ENCODE data around the gene TOPAZ1. TPM values are rescaled to one million over a fixed set of nuclear protein-coding genes. Genes with fewer than 3 reads are reported as not detected.

The TOPAZ1 gene
- total and polyA plus RNA-seq, 2 of the 13 experiments (the other 11 are each of a cell fraction or from before 2014, with no cell fraction given), result not detected

DNA sequence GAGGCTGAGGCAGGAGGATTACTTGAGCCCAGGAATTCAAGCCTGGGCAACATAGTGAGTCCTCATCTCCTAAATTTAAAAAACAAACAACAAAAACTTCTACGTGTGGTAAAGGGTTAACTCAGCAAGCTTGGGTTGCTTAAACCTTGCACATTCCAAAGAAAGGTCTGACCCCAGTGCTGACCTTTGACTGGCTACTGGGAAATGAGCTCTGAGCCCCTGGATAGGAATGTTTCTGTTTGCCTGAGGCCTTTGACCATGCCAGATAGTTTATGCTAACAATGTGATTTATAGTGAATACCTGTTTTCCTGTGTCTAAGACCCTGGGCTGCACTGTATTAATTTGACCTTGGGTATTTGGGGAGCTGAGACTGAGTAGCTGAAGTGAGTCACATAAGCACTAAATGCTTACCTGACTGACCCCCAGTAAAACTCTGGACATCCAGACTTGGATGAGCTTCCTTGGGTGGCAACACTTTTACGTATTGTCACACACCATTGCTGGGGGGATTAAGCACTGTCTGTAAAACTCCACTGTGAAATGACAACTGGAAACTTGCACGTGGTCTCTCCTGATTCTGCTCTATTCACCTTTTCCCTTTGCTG is 117.6 kb downstream of the TOPAZ1 start (continued):
- TF ChIP-seq NR2C2 (CRISPR knock-in tag; IDR thresholded peaks at IDR 0.05; ENCODE audit: borderline replicate concordance) (peak; percentile 88), ZNF766 (CRISPR knock-in tag; IDR thresholded peaks at IDR 0.05; ENCODE audit: borderline replicate concordance) (peak; percentile 60; the same call in 1 of the 2 replicates), CREM (IDR thresholded peaks at IDR 0.05) (peak; percentile 82), CREM (CRISPR knock-in tag; IDR thresholded peaks at IDR 0.05) (no peak), NAIF1 (CRISPR knock-in tag; IDR thresholded peaks at IDR 0.05; ENCODE audit: borderline replicate concordance) (peak; percentile 47; the same call in 1 of the 2 replicates), SIX1 (CRISPR knock-in tag; IDR thresholded peaks at IDR 0.05; ENCODE audit: borderline replicate concordance) (peak; percentile 21; the same call in 1 of the 2 replicates), RXRB (CRISPR knock-in tag; IDR thresholded peaks at IDR 0.05; ENCODE audit: borderline replicate concordance) (peak; percentile 95), RFX1 (IDR thresholded peaks at IDR 0.05) (no peak), ZC3H4 (CRISPR knock-in tag; IDR thresholded peaks at IDR 0.05; ENCODE audit: borderline replicate concordance) (no peak), SIN3A (IDR thresholded peaks at IDR 0.05; ENCODE audit: borderline replicate concordance, low read depth, low read length) (0 out of 2 replicates have a peak, but pooled peaks have one; percentile 64), NR2F1 (CRISPR knock-in tag; IDR thresholded peaks at IDR 0.05) (peak; percentile 98 to 99), HHEX (CRISPR knock-in tag; IDR thresholded peaks at IDR 0.05) (peak; percentile 15; the same call in 1 of the 2 replicates), ZNF878 (CRISPR knock-in tag; IDR thresholded peaks at IDR 0.05) (0 out of 2 replicates have a peak, but pooled peaks have one; percentile 68), TBP (CRISPR knock-in tag; IDR thresholded peaks at IDR 0.05) (no peak), ZNF121 (CRISPR knock-in tag; IDR thresholded peaks at IDR 0.05) (peak; percentile 94), ZNF709 (CRISPR knock-in tag; IDR thresholded peaks at IDR 0.05) (0 out of 2 replicates have a peak, but pooled peaks have one; percentile 51), KLF6 (CRISPR knock-in tag; IDR thresholded peaks at IDR 0.05) (peak; percentile 57; the same call in 1 of the 2 replicates), MAFF (IDR thresholded peaks at IDR 0.05; ENCODE audit: low read depth, low read length) (peak; percentile 47), ZNF891 (CRISPR knock-in tag; IDR thresholded peaks at IDR 0.05) (no peak), ZNF839 (CRISPR knock-in tag; IDR thresholded peaks at IDR 0.05; ENCODE audit: borderline replicate concordance) (no peak), KMT2B (CRISPR knock-in tag; IDR thresholded peaks at IDR 0.05) (peak; percentile 48; the same call in 1 of the 2 replicates), POGZ (CRISPR knock-in tag; IDR thresholded peaks at IDR 0.05) (peak; percentile 86), ZNF879 (CRISPR knock-in tag; IDR thresholded peaks at IDR 0.05) (no peak), ZNF773 (CRISPR knock-in tag; IDR thresholded peaks at IDR 0.05; ENCODE audit: borderline replicate concordance) (no peak)
- TF ChIP-seq, protein P1, sequence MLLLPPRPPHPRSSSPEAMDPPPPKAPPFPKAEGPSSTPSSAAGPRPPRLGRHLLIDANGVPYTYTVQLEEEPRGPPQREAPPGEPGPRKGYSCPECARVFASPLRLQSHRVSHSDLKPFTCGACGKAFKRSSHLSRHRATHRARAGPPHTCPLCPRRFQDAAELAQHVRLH (CRISPR knock-in tag; IDR thresholded peaks at IDR 0.05; ENCODE audit: borderline replicate concordance, low read depth), result peak; percentile 74; the same call in 1 of the 2 replicates
- TF ChIP-seq, protein P2, sequence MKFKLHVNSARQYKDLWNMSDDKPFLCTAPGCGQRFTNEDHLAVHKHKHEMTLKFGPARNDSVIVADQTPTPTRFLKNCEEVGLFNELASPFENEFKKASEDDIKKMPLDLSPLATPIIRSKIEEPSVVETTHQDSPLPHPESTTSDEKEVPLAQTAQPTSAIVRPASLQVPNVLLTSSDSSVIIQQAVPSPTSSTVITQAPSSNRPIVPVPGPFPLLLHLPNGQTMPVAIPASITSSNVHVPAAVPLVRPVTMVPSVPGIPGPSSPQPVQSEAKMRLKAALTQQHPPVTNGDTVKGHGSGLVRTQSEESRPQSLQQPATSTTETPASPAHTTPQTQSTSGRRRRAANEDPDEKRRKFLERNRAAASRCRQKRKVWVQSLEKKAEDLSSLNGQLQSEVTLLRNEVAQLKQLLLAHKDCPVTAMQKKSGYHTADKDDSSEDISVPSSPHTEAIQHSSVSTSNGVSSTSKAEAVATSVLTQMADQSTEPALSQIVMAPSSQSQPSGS (CRISPR knock-in tag; IDR thresholded peaks at IDR 0.05), result peak; percentile 73
- TF ChIP-seq, protein P3, sequence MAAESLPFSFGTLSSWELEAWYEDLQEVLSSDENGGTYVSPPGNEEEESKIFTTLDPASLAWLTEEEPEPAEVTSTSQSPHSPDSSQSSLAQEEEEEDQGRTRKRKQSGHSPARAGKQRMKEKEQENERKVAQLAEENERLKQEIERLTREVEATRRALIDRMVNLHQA (CRISPR knock-in tag; IDR thresholded peaks at IDR 0.05), result no peak
- TF ChIP-seq, protein P4, sequence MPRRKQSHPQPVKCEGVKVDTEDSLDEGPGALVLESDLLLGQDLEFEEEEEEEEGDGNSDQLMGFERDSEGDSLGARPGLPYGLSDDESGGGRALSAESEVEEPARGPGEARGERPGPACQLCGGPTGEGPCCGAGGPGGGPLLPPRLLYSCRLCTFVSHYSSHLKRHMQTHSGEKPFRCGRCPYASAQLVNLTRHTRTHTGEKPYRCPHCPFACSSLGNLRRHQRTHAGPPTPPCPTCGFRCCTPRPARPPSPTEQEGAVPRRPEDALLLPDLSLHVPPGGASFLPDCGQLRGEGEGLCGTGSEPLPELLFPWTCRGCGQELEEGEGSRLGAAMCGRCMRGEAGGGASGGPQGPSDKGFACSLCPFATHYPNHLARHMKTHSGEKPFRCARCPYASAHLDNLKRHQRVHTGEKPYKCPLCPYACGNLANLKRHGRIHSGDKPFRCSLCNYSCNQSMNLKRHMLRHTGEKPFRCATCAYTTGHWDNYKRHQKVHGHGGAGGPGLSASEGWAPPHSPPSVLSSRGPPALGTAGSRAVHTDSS (CRISPR knock-in tag; conservative IDR thresholded peaks at IDR 0.05), result no peak
- TF ChIP-seq, protein P5, sequence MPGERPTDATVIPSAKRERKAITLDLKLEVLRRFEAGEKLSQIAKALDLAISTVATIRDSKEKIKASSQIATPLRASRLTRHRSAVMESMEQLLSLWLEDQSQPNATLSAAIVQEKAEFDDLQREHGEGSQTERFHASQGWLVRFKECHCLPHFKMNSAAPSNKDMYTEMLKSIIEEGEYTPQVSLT (CRISPR knock-in tag; IDR thresholded peaks at IDR 0.05; ENCODE audit: borderline replicate concordance, low read depth), result no peak

Data from HepG2 (cell line).